ENCODE data around the gene LHPP. TPM values are rescaled to one million over a fixed set of nuclear protein-coding genes. Genes with fewer than 3 reads are reported as not detected.

LHPP gene
- total RNA-seq, 1 donor from 2014 or later = 12.1 TPM

DNA sequence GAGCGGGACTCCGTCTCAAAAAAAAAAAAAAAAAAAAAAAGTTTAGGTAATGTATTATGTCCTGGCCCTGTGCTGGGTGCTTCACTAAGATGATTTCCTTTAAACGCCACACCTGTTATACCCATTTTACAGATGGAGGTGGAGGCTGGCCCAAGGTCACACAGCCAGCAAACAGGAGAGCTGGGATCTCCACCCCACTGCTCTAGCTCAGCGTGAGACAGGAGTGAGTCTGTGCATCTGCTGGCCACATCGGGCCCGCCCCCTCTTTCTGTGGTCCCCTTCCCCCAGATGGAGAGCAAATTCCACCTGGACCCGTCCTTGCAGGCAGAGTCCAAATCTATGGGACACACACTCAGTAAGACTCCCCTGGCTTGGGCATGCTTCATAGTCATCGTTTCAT, 51.0 kb downstream of the LHPP start:
- H3K4me3 ChIP-seq (ENCODE audit: low read depth, low read length) = no peak overlapping the region
- no peak for DNase-seq (ENCODE audit: low read depth)
- TF ChIP-seq, protein P1, sequence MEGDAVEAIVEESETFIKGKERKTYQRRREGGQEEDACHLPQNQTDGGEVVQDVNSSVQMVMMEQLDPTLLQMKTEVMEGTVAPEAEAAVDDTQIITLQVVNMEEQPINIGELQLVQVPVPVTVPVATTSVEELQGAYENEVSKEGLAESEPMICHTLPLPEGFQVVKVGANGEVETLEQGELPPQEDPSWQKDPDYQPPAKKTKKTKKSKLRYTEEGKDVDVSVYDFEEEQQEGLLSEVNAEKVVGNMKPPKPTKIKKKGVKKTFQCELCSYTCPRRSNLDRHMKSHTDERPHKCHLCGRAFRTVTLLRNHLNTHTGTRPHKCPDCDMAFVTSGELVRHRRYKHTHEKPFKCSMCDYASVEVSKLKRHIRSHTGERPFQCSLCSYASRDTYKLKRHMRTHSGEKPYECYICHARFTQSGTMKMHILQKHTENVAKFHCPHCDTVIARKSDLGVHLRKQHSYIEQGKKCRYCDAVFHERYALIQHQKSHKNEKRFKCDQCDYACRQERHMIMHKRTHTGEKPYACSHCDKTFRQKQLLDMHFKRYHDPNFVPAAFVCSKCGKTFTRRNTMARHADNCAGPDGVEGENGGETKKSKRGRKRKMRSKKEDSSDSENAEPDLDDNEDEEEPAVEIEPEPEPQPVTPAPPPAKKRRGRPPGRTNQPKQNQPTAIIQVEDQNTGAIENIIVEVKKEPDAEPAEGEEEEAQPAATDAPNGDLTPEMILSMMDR (conservative IDR thresholded peaks at IDR 0.05; ENCODE audit: low read depth, low read length) = no peak

- H3K4me3 ChIP-seq (ENCODE audit: low read depth, low read length) = no peak overlapping the region
- TF ChIP-seq, protein P1 (conservative IDR thresholded peaks at IDR 0.05; ENCODE audit: low read depth, low read length) = no peak
Measured at GRCh38 chr10:124515244-124515970, 53.8 kb downstream of the LHPP start.

DNA sequence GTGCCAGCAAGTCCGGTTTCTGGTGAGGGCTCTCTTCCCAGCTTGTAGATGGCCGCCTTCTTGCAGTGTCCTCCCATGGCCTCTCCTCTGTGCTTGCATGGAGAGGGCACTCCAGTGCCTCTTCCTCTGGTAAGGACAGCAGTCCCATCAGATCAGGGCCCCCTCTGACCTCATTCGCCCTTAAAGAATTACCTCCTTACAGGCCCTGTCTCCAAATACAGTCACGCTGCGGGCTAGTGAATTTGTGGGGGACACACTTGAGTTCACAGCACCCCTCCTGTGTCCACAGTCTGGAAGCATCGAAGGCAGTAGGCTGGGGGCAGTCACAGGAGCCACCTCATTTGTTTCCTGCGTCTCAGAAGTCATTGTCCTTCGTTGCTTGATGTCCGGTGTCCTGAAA, 54.6 kb downstream of the LHPP start:
- TF ChIP-seq, protein P1 (conservative IDR thresholded peaks at IDR 0.05; ENCODE audit: low read depth, low read length) = no peak
- no peak for DNase-seq (ENCODE audit: low read depth)
- H3K4me3 ChIP-seq (ENCODE audit: low read depth, low read length) = no peak overlapping the region

More at GRCh38 chr10:124515244-124515970, 53.8 kb downstream of the LHPP start:
- DNase-seq (ENCODE audit: low read depth) = no peak

DNA sequence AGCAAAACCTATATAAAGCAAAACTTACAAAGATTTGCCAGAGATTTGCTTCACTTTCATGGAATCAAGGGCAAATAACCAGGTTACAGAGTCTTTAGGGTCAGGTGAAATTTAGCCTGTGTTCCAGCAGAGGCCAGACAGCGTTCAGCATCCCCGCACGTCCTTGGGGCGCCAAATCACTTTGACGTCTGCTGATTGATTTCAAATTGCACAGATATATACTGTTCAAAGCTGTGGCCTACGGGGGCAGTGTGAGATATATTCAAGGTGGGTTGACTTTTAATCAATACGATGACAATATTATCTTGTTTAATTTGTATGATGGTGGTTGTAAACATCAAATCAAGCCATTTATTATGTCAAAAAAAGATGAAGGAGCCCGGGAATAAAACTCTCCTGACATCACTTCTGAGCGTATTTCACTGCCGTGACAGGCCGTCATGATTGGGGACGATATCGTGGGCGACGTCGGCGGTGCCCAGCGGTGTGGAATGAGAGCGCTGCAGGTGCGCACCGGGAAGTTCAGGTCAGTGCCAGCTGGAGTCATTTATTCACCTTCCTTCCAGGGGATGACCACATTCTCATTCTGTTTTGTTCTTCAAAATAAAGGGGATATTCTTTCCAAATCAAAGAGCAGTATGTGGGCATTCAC, 55.2 kb downstream of the LHPP start:
- H3K4me3 ChIP-seq (ENCODE audit: low read depth, low read length) = no peak overlapping the region
- TF ChIP-seq, protein P1 (conservative IDR thresholded peaks at IDR 0.05; ENCODE audit: low read depth, low read length) = no peak
- no peak for DNase-seq (ENCODE audit: low read depth)

- no peak for DNase-seq (ENCODE audit: low read depth)
- TF ChIP-seq, protein P1 (conservative IDR thresholded peaks at IDR 0.05; ENCODE audit: low read depth, low read length) = no peak
- H3K4me3 ChIP-seq (ENCODE audit: low read depth, low read length) = no peak overlapping the region
Measured at GRCh38 chr10:124517461-124517860, 55.8 kb downstream of the LHPP start.

DNA sequence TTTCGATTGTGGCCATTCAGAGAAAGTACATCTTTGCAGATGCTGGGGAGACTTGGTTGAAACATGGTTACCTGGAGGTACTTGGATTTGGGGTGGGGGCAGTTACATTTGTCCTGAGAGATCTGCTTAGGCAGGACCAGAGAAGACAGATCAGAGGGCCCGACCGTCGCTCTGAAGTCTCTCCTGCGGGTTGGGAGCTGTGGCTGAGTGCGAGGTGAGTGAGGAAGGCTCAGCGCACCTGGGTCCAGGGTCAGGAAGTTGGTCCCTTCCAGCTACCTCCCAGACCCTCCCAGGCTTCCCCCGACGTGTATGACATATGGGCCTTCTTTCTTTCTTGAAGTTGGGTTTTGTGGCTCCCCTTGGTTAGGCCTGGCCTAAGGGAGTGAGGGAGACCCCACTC, 56.3 kb downstream of the LHPP start:
- TF ChIP-seq, protein P1 (conservative IDR thresholded peaks at IDR 0.05; ENCODE audit: low read depth, low read length) = no peak
- H3K4me3 ChIP-seq (ENCODE audit: low read depth, low read length) = no peak overlapping the region
- no peak for DNase-seq (ENCODE audit: low read depth)
